ENCODE measurements around the gene RNH1.

Gene RNH1

GRCh38 chr11:536841-537621, 30.0 kb upstream of the RNH1 start, which contains the start of gene LRRC56:
Gene LRRC56 (plus strand): TSS chr11:537527. CDS start chr11:540685, 3,158 bp downstream.
- peak; percentile 76 for DNase-seq

GRCh38 chr11:535519-536454, 28.7 kb upstream of the RNH1 start, which contains the start of gene HRAS:
Gene HRAS (minus strand): TSS chr11:535576.
- DNase-seq, result peak; percentile 70

GRCh38 chr11:535210-535518, 28.1 kb upstream of the RNH1 start:
- no peak for DNase-seq

GRCh38 chr11:534396-535209, 27.6 kb upstream of the RNH1 start:
- peak; percentile 6 for DNase-seq

GRCh38 chr11:533586-534395, 26.7 kb upstream of the RNH1 start:
- no peak for DNase-seq

GRCh38 chr11:532986-533585, 26.0 kb upstream of the RNH1 start:
- DNase-seq, result no peak

- no peak for DNase-seq
These were observed 25.5 kb upstream of the RNH1 start for GRCh38 chr11:532527-532985.

- no peak for DNase-seq
These were observed 25.0 kb upstream of the RNH1 start for GRCh38 chr11:531919-532526.

- DNase-seq, result no peak
These were observed 24.2 kb upstream of the RNH1 start for GRCh38 chr11:530960-531831.

- no peak for DNase-seq
These were observed 22.8 kb upstream of the RNH1 start for GRCh38 chr11:529728-530411.

GRCh38 chr11:528815-529727, 22.0 kb upstream of the RNH1 start:
- DNase-seq, result no peak

- DNase-seq, result no peak
These were observed 21.2 kb upstream of the RNH1 start for GRCh38 chr11:528166-528814.

- no peak for DNase-seq
These were observed 19.1 kb upstream of the RNH1 start for GRCh38 chr11:526192-526591.

GRCh38 chr11:521177-521688, 14.2 kb upstream of the RNH1 start:
- no peak for DNase-seq

GRCh38 chr11:520428-521176, 13.6 kb upstream of the RNH1 start:
- no peak for DNase-seq

GRCh38 chr11:518463-519202, 11.6 kb upstream of the RNH1 start:
- peak; percentile 14 for DNase-seq

Data from NCI-H2171 treated with DMSO at 0.1 percent for 48 hours (cell line).